Measurements from ENCODE around the gene CACNG6.

GRCh38 chr19:54045771-54046170 is 54.3 kb downstream of the CACNG6 start:
- TF ChIP-seq CTCF (IDR thresholded peaks at IDR 0.05) (no peak), ZFX (IDR thresholded peaks at IDR 0.05; ENCODE audit: borderline replicate concordance) (no peak)

Measured in 22Rv1 (cell line).